Activated CD4-positive, alpha-beta T cell treated with anti-CD3 and anti-CD28 coated beads, Interleukin-2, Interleukin-4, amounts not matched to agents 100 ng/mL and 50 ng/mL, durations not matched to agents 16 hours and 8 hours (primary cell): ENCODE measurements around the gene HTR1A.

ENCODE experiments used
- DNase-seq: peaks from one replicate; pipeline ENCODE4 v3.0.0-alpha.2; 2020; ENCODE audit warnings: low spot score

The HTR1A gene

GRCh38 chr5:63962279-63962678 lies at the start of gene HTR1A:
Gene HTR1A, minus strand, starts transcription at chr5:63962445. Its CDS starts 726 bp downstream, at chr5:63961719.
- no peak for DNase-seq

- no peak for DNase-seq
These were observed 41.7 kb upstream of the HTR1A start for GRCh38 chr5:64003966-64004365.

DNA sequence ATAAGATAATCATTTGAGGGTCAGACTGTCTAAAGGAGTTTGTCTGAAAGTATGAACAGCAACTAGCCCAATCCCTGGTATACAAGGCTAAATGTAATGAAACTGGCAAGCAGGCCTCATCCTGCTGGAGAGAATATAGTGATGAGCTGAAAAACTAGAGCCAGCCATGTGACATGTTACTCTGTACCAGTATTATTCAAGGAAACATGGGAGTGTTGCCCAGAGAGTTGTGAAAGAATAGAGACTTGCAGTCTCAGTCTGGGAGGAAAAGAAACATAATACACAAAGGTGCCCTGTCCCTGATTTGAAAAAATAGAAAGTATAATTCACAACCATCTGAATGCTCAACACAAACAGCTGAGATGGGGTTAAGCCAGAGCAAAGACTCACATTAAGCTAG lies 37.9 kb upstream of the HTR1A start:
- no peak for DNase-seq

GRCh38 chr5:63987053-63987452 lies 24.8 kb upstream of the HTR1A start:
- DNase-seq: no peak

- no peak for DNase-seq
These were observed 19.6 kb upstream of the HTR1A start for GRCh38 chr5:63981864-63982263.

- DNase-seq: no peak
These were observed 1.7 kb upstream of the HTR1A start for GRCh38 chr5:63963926-63964325.

DNA sequence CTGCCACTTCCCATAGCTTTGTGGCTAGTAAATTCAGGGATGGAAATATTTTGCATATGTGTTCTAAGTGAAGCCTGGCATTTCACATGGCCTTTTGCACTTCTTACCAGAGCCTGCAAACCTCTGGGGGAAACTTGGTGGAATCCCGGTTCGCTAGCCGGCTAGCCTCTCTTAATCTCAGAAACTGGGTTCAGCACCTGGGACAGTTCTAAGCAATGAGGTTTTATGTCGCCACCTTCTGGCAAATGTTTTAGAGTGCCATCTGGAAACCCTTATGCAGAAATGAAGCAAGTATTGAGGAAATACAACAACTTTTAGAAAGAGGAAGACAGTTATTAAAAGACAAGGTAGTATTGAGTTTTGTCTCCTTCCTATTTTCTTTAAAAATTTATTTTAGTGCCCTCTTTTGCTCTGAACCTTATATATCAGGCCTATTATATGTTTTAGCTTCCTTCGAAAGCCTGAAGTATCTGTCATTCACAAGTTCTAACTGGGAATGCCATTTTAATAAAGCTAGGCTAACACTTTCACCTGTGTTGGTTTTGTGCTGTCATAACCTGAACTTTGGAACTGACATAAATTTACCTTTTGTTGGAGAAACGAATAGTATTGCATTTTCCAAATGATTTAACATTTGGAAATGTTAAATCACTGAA lies 963 bp upstream of the HTR1A start:
- peak; percentile 51 for DNase-seq

DNA sequence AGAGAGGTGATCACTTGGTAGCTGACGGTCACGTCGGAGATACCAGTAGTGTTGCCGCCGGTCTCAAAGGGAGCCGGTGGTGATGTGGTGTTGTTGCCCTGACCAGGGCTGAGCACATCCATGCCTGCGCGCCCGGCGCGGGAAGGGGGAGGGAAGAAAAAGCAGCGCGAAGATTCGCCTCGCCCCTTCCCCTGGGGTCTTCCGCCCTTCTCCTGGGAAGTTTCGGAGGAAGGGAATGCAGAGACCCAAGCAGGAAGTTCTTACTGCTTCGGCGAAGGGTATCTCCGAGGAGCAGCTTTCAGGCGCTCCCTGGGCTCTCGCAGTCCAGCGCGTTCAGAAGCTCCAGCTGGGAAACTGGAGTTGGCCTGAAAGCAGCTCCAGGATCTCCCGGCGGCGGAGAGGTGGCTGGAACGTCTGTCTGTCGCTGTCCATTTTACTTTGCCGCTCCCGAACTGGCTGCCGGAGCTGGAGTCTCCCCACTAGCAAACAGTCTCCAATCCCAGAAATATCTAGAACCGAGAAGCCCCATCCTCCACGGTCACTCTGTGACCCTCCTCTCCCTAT lies 565 bp downstream of the HTR1A start:
- no peak for DNase-seq

GRCh38 chr5:63961125-63961597 lies 1.1 kb downstream of the HTR1A start:
- DNase-seq: no peak

DNA sequence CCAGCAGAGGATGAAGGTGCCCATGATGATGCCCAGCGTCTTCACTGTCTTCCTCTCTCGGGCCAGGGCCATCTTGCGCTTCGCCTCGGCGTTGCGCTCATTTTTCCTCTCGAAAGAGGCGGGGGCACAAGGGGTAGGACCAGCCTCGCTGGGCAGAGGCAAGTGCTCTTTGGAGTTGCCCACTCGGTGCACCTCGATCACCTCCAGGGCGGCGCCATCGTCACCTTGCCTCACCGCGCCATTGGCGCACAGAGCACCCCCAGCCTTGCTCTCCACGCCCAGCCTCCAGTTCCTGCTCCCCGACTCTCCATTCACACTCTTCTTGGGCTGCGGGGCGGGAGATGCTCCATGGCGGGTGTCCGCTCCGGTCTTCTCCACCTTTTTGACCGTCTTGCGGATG lies 1.6 kb downstream of the HTR1A start:
- DNase-seq: no peak

GRCh38 chr5:63959177-63959982 lies 2.9 kb downstream of the HTR1A start:
- no peak for DNase-seq

GRCh38 chr5:63958654-63959053 lies 3.6 kb downstream of the HTR1A start:
- DNase-seq: no peak

DNA sequence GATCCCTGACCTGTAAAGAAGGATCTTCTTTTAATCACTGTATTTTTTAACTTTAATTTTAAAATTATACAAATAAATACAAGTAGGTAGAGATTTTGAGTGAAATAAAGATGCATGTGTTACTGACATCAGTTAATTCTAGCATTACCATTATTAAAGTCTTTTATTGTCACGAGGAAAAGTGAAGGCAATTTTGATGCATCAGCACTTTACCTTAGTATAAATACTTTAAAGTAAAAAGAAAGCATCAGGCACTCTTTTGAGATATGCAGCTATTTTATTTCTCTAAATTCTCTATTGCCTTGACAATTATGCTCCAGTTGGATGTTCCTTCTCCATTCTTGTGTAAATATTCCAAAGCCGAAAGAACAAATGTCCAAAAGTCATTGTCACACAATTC lies 4.6 kb downstream of the HTR1A start:
- no peak for DNase-seq

DNA sequence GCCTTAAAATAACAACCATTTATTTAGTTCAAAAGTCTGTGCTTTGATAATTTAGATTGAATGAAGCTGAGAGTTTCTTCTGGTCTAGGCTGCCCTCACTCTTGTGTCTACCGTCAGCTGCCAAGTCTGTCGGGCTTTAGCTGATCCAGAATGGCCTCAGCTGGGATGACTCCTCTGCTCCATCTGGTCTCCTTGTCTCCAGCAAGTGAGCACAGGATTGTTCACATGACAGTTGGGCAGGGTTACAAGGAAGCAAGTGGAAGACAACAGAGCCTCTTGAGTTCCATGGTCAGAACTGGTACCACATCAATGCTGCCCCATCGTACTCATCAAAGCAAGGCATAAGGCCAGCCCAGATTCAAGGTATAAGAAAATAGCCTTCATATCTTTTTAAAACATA lies 9.0 kb downstream of the HTR1A start:
- no peak for DNase-seq

DNA sequence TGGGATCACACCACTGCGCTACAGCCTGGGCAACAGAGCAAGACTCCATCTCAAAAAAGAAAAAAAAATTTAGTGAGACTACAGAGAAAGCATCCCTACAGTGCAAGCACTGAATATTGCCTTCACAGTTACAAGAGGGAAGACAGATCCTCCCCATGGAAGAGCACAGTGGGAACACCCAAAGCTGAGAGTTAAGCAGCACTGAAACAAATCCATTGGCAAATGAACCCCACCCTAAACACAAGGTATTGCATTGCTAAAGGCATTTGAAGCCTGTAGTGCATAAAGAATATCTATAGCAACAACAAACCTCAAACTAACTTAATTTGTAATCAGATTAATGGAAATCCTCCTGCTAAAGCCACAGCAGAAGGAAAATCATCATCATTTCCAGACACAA lies 27.1 kb downstream of the HTR1A start:
- no peak for DNase-seq

- no peak for DNase-seq
These were observed 30.4 kb downstream of the HTR1A start for GRCh38 chr5:63931836-63932235.

DNA sequence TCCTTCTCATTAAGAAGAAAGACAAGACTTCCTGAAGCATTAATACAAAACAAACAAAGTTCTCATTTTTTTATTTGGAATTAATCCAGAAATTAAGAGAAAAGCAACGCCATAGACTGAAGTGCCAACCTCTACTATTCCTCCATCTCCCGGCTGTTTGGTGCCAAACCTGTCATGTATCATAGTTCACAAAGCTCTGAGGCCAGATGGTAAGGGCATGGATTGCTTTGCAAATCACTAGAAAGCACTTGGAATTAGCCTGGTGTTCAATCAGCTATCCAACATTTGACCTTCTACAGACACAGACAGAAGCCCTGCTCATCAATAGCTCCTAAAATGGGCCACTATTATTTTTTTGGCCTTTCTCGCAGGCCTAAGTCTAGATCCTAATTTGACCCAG lies 33.8 kb downstream of the HTR1A start:
- no peak for DNase-seq

GRCh38 chr5:63923914-63924313 lies 38.3 kb downstream of the HTR1A start:
- no peak for DNase-seq

GRCh38 chr5:63919763-63920478 lies 42.3 kb downstream of the HTR1A start:
- DNase-seq: no peak

- DNase-seq: no peak
These were observed 45.5 kb downstream of the HTR1A start for GRCh38 chr5:63916786-63917185.

DNA sequence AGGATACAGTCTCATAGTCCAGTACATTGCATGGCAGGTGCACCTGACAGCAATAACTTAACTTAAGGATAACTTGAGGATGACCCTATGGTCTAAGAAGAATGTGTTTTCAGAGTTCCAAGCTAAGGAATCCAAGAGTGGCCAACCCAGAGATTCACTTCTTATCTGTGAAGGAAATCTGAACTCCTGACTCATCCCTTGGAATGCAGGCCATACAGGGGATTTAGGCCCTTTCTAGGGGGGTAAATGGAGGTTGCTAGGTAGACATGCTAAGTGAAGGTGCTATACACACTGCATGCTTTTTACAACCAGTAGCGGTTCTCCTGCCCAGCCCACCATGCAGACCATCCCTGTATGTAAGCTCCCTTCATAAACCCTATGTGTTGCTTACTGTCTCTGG lies 50.4 kb downstream of the HTR1A start:
- DNase-seq: no peak
